ENCODE measurements around the gene DNASE1L2.
"Not testable (repeated sequence)": the region's sequence is repeated elsewhere in the genome, so short reads cannot be mapped to it uniquely, and the experiment has no call there.

DNASE1L2 gene, protein sequence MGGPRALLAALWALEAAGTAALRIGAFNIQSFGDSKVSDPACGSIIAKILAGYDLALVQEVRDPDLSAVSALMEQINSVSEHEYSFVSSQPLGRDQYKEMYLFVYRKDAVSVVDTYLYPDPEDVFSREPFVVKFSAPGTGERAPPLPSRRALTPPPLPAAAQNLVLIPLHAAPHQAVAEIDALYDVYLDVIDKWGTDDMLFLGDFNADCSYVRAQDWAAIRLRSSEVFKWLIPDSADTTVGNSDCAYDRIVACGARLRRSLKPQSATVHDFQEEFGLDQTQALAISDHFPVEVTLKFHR

GRCh38 chr16:2236337-2237101 is at the start of gene DNASE1L2:
TSS of gene DNASE1L2 (plus strand) at chr16:2236444. CDS start at chr16:2236817, 373 bp downstream.
- no peak for DNase-seq

- DNase-seq: no peak
Observed at GRCh38 chr16:2186505-2186904, 49.7 kb upstream of the DNASE1L2 start.

DNA sequence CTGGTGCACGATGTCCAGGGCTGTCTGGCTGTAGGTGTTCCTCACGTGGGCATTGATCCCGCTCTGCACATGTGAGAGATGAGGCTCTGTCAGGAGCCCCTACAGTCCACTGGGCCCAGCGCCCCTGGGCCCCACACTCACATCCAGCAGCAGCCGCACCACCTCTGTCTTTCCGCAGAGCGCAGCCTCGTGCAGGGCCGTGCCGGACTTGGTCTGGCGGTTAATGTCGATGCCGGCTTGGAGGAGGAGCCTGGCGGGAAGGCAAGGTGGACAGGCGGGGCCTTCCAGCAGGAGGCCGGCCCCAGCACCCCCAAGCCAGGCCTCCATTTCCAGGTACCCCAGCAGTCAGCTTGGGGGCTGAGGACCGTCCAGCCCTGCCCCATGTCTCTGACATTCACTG is 49.0 kb upstream of the DNASE1L2 start:
- DNase-seq: no peak

DNA sequence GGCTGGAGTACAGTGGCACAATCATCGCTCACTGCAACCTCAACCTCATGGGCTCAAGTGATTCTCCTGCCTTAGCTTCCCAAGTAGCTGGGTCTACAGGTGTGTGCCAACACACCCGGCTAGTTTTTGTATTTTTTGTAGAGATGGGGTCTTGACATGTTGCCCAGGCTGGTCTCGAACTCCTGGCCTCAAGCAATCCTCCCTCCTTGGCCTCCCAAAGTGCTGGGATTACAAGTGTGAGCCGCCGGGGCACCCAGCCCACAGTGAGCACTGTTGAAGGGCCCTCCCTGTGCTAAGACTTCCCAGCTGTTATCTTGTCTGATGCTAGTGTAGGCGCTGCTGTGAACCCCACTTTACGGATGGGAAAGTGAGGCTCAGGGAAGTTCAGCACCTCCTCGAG is 47.8 kb upstream of the DNASE1L2 start:
- DNase-seq: no peak

GRCh38 chr16:2189252-2189893 is 46.9 kb upstream of the DNASE1L2 start:
- no peak for DNase-seq

- no peak for DNase-seq
Observed at GRCh38 chr16:2190002-2190658, 46.1 kb upstream of the DNASE1L2 start.

DNA sequence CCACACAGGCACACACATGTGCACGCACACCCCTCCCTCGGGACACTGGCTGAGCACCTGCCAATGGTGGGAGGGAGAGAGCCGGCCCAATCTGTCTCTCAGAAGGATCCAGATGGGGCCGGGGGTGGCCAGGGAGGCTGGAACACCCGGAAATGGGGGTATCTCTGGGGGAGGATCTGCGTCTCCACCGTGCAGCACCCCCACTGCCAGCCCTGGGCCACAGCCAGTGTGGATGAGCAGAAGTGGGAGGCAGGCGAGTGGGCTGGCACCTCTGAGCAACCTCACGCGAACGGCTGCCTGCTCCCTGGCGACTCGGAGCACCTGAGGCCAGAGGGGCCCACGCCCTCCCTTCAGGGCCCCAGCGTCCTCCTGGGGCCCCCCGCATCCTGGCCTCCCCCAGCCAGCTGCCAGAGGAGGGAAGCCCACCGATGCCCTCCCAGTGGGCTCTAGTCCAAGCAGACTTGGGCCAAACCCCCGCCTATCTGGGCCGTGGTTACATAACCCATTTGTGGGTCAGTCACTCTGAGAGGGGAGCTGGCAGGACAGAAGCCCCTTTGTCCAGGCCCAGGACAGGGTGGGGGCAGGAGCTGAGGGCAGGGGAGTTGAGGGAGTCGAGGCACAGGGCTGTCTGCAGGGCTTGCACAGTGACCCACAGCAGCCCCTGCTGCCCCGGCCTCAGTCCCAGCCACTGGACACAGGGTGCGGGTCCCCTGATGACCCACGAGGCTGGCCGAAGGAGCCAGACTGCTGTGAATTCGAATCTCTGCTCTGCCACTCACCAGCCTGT is 45.4 kb upstream of the DNASE1L2 start:
- no peak for DNase-seq

- no peak for DNase-seq
Observed at GRCh38 chr16:2191446-2191706, 44.9 kb upstream of the DNASE1L2 start.

DNA sequence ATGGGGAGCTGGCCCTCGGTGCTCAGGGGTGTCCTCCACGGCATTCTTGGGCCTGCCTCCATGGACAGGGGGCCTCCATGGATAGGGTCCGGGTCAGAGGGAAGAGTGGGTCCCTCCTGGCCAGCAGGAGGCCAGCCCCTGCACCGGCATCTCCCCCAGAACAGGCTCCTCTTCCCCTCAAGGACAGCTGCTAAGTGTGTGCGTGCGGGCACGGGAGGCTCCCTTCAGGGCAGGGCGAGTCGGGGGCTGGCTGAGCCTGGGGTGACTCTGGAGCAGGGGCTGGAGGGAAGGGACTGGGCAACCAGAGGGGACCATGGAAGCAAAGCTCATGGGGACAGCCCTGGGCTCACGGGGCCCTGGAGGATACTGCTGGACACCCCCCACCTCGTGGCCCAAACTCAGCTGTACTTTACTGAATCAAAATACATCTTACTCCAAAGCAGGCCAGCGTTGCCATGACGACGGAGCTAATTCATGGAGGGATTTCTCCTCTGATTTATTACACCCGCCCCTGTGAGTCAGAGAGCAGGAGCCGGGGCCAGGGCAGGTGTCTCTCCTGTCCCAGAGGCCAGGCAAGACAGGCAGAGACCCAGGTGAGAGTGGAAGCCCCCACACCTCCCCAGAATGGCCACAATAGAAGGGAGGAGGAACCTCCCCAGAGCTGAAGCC is 41.9 kb upstream of the DNASE1L2 start:
- DNase-seq: no peak

DNA sequence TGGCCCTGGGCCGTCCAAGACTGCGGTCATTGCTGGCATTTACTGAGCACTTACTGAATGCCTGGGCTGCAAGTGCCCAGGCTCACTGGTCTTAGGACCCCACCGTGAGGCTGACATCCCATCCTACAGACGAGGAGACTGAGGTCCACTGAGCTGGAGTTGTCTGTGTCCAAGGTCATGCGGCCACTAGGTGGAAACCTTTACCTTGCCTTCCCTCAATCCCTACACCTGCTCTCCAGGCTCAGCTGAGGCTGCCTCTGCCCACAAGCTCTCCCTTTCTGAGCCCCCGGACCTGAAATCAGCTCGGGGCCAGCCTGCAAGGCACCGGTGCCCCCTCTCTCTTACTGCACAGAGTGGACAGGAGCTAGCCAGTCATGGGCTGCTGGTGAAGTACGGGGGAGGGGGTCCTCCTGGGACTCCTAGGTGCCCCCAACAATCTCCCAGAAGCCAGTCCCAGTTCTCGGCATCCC is 41.4 kb upstream of the DNASE1L2 start:
- DNase-seq: peak; percentile 21

- DNase-seq: no peak
Observed at GRCh38 chr16:2195322-2196161, 40.7 kb upstream of the DNASE1L2 start.

DNA sequence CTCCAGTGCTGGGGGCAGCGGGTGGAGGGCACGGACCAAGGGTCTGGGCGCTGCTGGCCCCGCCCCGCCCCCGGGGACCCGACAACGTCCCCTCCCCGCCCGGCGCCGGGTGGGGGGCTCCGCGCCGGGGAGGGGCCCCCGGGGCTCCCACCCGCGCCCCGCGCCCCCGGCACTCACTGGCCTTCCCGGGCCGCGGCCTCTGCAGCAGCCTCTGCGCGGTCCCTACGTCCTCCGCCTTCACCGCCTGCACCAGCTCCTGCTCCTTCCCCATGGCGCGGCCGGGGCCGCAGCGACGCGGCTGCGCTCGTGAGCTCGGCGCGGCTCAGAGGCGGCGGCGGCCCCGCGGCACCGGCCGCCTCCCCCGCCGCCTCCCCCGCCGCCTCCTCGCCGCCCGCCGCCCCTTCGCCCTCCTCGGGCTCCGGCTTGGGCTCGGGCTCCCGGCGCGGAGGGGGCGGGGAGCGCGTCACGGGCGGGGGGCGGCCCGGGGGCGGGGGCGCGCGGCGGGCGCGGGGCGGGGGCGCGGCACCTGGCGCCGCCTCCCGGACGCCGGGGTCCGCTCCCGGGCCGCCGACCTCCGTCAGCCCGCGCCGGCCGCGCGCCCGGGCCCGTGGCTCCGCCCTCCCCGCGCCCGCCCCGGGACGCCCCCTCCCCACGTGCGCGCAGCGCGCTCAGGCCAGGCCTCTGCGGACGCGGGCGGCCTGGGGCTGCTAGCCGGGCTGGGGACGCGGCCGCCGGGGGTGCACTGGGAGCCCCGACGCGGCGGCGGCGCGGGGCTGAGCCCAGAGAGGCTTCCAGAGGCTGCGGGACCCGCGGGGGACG is 39.9 kb upstream of the DNASE1L2 start, which contains the start of gene CASKIN1:
Gene CASKIN1, minus strand, starts transcription at position 444 of the 819 bp plus-strand sequence. Its CDS starts 173 bp downstream, at position 271.
- DNase-seq: no peak

DNA sequence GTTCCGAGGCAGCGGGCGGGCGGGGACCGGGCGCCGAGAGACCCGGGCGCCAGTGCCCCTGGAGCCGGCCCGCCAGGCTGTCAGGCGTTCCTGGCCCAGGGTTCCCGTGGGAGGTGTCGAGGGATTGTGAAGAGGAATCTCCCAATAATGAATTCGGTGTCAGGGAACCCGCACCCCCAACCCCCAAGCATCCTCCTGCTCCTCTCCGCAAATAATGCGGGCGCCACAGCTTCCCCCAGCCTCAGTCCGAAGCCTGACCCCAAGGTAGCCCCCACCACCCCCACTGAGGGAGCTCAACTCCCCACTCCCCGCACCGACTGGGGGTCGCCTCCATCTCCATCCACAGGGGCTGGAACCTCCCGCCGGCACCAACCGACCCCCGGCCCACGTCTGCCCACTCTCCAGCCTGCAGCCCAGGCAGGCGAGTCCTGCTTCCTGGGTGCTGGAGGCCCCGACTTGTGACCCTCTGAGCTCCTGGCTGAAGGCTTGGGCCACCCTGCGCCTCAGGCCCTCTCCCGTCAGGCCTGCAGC is 39.2 kb upstream of the DNASE1L2 start:
- DNase-seq: no peak

DNA sequence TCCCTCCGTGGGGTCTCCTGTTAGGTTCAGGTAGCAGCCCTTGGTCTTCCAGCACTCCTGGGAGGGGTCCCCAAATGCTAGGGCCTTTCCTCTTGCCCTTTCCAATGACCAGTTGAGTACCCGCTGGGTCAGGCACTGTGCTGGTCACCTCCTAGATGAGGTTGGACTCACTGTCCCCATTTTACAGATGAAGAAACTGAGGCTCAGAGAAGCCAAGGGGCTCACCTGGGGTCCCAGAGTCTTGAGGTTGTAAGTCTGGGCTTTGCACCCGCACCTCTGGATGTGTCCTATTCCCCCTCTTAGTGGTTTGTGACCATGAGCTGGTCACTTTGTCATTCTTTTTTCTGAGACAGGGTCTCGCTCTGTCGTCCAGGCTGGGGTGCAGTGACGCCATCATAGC is 38.5 kb upstream of the DNASE1L2 start:
- DNase-seq: no peak

DNA sequence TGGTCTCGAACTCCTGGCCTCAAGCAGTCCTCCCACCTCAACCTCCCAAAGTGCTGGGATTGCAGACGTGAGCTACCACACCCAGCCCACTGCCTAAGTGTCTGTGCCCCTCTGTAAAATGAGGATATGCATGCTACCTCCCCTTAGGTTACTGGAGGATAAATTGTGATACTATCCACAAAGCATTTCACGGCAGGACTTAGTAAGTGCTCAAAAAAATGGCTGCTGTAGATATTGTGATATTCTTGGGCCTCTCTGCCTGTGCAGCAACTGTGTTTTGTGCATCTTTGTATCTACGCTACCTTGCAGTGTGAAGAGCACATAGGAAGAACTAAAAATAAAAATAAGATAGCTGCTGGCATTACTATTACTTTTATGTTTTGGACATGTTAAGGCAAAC is 38.0 kb upstream of the DNASE1L2 start:
- no peak for DNase-seq

DNA sequence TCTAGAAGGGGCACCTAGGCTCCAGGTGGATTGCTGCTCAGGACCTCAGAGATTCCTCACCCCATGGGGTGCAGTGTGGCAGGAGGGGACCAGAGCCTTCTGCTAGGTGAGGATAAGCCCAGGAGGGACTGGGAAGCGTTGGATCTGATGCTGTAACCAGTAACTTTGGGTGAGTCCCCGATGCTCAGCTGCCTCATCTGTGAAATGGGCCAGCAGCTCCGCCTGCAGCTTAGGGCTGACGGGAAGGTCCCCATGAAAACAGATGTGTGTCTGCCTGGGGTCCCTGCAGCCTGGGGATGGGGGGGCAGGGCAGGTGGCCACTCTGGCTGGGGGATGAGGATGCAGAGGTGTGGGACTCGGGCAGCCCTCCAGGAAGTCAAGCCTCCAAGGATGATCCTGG is 37.1 kb upstream of the DNASE1L2 start:
- DNase-seq: no peak

DNA sequence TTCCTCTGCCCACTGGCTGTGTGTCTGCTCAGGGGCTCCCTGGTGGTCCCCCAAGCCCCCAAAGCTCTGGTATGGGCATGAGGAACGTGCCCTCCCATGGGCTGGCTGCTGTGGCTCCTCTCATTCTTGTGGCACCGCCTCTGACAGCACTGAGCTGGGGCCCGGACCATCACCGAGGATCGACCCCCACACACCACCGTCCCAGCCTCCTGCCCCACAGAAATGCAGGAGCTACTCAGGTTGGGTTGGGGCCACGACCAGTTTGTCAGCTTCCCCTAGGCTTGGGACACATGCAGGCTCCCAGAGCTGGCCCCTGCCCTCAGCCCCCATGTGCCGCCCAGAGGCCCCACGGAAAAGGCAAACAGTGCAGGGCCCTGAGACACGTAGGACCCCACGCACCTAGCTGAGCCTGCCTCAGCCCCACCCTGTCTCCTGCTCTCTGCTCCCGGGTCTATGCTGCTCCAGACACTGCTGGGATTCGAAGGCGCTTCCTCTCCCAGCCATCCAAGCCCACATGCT is 36.6 kb upstream of the DNASE1L2 start:
- DNase-seq: no peak

DNA sequence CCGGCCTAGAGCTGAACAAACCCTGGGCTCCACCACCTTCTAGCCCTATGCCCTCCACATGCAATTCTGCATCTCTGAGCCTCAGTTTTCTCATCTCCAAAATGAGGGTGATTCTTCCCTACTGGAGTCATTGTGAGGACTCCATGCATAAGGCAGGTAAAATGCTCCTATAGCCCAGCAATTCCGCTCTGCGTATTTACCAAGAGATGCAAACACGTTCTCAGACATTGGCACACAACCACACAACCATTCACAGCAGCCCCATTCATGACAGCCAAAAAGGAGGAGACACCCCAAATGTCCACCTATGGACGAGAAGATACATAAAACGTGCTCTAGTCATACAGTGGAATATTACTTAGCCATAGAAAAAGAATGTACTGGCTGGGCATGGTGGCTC is 35.9 kb upstream of the DNASE1L2 start:
- no peak for DNase-seq

GRCh38 chr16:2203119-2203688 is 33.0 kb upstream of the DNASE1L2 start:
- not testable (repeated sequence) for DNase-seq

Measured in NCI-H526 treated with DMSO at 0.1 percent for 48 hours (cell line).